Gastrocnemius medialis (tissue), 4 donors: ENCODE measurements around the gene KPRP. TPM values are rescaled to one million over a fixed set of nuclear protein-coding genes. Genes with fewer than 3 reads are reported as not detected.

ENCODE experiments used
- ATAC-seq, 2 donors: fragments of 150-250 bp; one replicate each; pipeline ENCODE4 v1.9.1; 2016
- DNase-seq, 2 donors: peaks; one replicate each; pipeline ENCODE4 v3.0.0-alpha.2; 2019
- H3K27ac ChIP-seq, 4 donors: fragments of 200-600 bp; sonication (generic); 1 replicate in 1 of 4; 2 replicates in 3 of 4; pipeline ENCODE4 v1.5.1; 2016 to 2018; ENCODE audit warnings: mild to moderate bottlenecking in 2 of 4, moderate library complexity in 1 of 4
- H3K27me3 ChIP-seq, 3 donors: fragments of 200-600 bp; sonication (generic) in 2 of 3; 1 replicate in 1 of 3; 2 replicates in 2 of 3; pipeline versions ENCODE4 v1.5.1 to v1.6.0; 2016 to 2019; ENCODE audit warnings: mild to moderate bottlenecking in 1 of 3, moderate library complexity in 1 of 3
- H3K36me3 ChIP-seq, 2 donors: fragments of 200-600 bp; sonication (generic) in 1 of 2; one replicate each; pipeline ENCODE4 v1.5.1; 2017 to 2018
- H3K4me1 ChIP-seq, 2 donors: fragments of 200-600 bp; sonication (generic) in 1 of 2; one replicate each; pipeline ENCODE4 v1.5.1; 2016 to 2017; ENCODE audit warnings: mild to moderate bottlenecking in 2 of 2
- H3K4me3 ChIP-seq, 4 donors: fragments of 200-600 bp; sonication (generic) in 3 of 4; 1 replicate in 1 of 4; 2 replicates in 3 of 4; pipeline ENCODE4 v1.5.1; 2016 to 2019; ENCODE audit warnings: mild to moderate bottlenecking in 2 of 4
- H3K9me3 ChIP-seq, 3 donors: fragments of 200-600 bp; sonication (generic) in 2 of 3; 1 replicate in 1 of 3; 2 replicates in 2 of 3; pipeline ENCODE4 v1.5.1; 2016 to 2019
- POLR2A ChIP-seq, 2 donors: fragments of 450-650 bp; IDR thresholded peaks; one replicate each; pipeline ENCODE4 v1.6.1; 2017; ENCODE audit warnings: antibody characterized with exemption in 2 of 2, mild to moderate bottlenecking in 2 of 2, moderate library complexity in 2 of 2
- in situ Hi-C, 4 donors: fragments of 200-750 bp; cut with MboI; loops; one replicate each; pipeline versions ENCODE4 v1.15.0 to v1.8.0; 2017; ENCODE audit warnings: low sequenced_read_pairs in 4 of 4
- intact Hi-C: fragments of 100-400 bp; cut with DNase I; formaldehyde crosslinking; loops from one replicate; pipeline ENCODE4 v1.15.1; 2023; ENCODE audit warnings: low total_unique reads
- total RNA-seq, 4 donors: library from RNA; depleted of rRNA; stranded (reverse); fragments of >200 nt; gene quantifications; one replicate each; pipeline versions ENCODE4 v1.1.0 to v1.2.3, GENCODE V29; 2016
- TF ChIP-seq, protein P1 (sequence below), 5 experiments: fragments of 450-650 bp in 3 of 5; fragments of 200-600 bp in 2 of 5; sonication (generic) in 2 of 5; IDR thresholded peaks in 4 of 5; conservative IDR thresholded peaks in 1 of 5; 1 replicate in 4 of 5; 2 replicates in 1 of 5; pipeline ENCODE4 v1.5.1; 2016 to 2019; ENCODE audit warnings: antibody characterized with exemption in 5 of 5, mild to moderate bottlenecking in 3 of 5, moderate library complexity in 3 of 5

Gene KPRP
- total RNA-seq, 4 donors from 2014 or later = not detected

- Histone ChIP-seq H3K4me1 (no peaks in the 10 kb centered on the region), H3K9me3 (no peaks in the 10 kb centered on the region), H3K36me3 (no peaks in the 10 kb centered on the region), H3K27me3 (no peaks in the 10 kb centered on the region), H3K4me3 (no peak overlapping the region), H3K27ac (no peak overlapping the region)
- in situ Hi-C loops = no loop called here
- intact Hi-C loops = no loop called here
- DNase-seq (no peak), ATAC-seq (no peak)
- TF ChIP-seq POLR2A (IDR thresholded peaks at IDR 0.05) = no peak
- TF ChIP-seq, protein P1, sequence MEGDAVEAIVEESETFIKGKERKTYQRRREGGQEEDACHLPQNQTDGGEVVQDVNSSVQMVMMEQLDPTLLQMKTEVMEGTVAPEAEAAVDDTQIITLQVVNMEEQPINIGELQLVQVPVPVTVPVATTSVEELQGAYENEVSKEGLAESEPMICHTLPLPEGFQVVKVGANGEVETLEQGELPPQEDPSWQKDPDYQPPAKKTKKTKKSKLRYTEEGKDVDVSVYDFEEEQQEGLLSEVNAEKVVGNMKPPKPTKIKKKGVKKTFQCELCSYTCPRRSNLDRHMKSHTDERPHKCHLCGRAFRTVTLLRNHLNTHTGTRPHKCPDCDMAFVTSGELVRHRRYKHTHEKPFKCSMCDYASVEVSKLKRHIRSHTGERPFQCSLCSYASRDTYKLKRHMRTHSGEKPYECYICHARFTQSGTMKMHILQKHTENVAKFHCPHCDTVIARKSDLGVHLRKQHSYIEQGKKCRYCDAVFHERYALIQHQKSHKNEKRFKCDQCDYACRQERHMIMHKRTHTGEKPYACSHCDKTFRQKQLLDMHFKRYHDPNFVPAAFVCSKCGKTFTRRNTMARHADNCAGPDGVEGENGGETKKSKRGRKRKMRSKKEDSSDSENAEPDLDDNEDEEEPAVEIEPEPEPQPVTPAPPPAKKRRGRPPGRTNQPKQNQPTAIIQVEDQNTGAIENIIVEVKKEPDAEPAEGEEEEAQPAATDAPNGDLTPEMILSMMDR (IDR thresholded peaks at IDR 0.05 in 4 of 5, conservative IDR thresholded peaks at IDR 0.05 in 1 of 5) = no peak
These were observed 43.5 kb downstream of the KPRP start for GRCh38 chr1:152801333-152801732.

DNA sequence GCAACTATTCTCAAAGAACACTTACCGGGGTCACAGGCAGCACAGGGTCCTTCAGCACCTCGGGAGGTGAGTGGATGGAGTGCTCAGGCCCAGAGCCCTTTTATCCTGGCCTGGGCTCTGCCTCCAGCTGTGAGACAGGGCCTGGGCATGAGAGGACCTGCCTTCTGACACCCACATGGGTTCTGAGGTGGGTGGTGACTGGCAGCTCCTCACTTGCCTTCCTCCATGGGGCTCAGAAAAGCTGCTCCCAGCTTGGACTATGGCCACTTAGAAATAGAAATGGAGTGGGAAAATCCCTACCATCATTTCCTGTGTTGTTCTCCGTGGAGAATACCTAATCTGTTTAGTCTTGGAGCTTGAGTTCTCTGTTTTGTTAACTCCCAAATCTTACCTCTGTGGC lies 48.8 kb downstream of the KPRP start, which contains the start of gene LCE1C:
Gene LCE1C (minus strand): TSS at position 76 of the 400 bp plus-strand sequence. CDS start 1,173 bp downstream, outside the sequence.
- Histone ChIP-seq H3K36me3 (no peaks in the 10 kb centered on the region), H3K4me3 (no peak within 1 kb of the TSS), H3K9me3 (no peaks in the 10 kb centered on the region), H3K27ac (no peak within 1 kb of the TSS), H3K4me1 (no peaks in the 10 kb centered on the region), H3K27me3 (no peaks in the 10 kb centered on the region)
- TF ChIP-seq, protein P1 (IDR thresholded peaks at IDR 0.05 in 4 of 5, conservative IDR thresholded peaks at IDR 0.05 in 1 of 5) = no peak
- TF ChIP-seq POLR2A (IDR thresholded peaks at IDR 0.05) = no peak
- intact Hi-C loops (no loop called here), in situ Hi-C loops (no loop called here)
- DNase-seq (no peak), ATAC-seq (no peak)

- Histone ChIP-seq H3K4me1 (no peaks in the 10 kb centered on the region), H3K27me3 (no peaks in the 10 kb centered on the region), H3K9me3 (no peaks in the 10 kb centered on the region), H3K27ac (no peak overlapping the region), H3K4me3 (no peak overlapping the region), H3K36me3 (no peaks in the 10 kb centered on the region)
- ATAC-seq (no peak), DNase-seq (no peak)
- no peak for TF ChIP-seq POLR2A (IDR thresholded peaks at IDR 0.05)
- TF ChIP-seq, protein P1 (IDR thresholded peaks at IDR 0.05 in 4 of 5, conservative IDR thresholded peaks at IDR 0.05 in 1 of 5) = no peak
- intact Hi-C loops (no loop called here), in situ Hi-C loops (no loop called here)
These were observed 53.2 kb downstream of the KPRP start for GRCh38 chr1:152811050-152811449.

Other genes starting within 250 kb of the KPRP start
- gene LCE5A, start 247.2 kb upstream of the KPRP start, total RNA-seq = not detected
- not detected for gene CRCT1, start 243.5 kb upstream of the KPRP start, total RNA-seq
- not detected for gene LCE3E, start 191.2 kb upstream of the KPRP start, total RNA-seq
- not detected for gene LCE3D, start 177.5 kb upstream of the KPRP start, total RNA-seq
- gene LCE3C, start 157.8 kb upstream of the KPRP start, total RNA-seq = not detected
- not detected for gene LCE3B, start 144.2 kb upstream of the KPRP start, total RNA-seq
- gene LCE3A, start 134.9 kb upstream of the KPRP start, total RNA-seq = not detected
- not detected for gene LCE2D, start 94.6 kb upstream of the KPRP start, total RNA-seq
- gene LCE2C, start 82.7 kb upstream of the KPRP start, total RNA-seq = not detected
- gene LCE2B, start 71.9 kb upstream of the KPRP start, total RNA-seq = not detected
- not detected for gene LCE2A, start 59.7 kb upstream of the KPRP start, total RNA-seq
- gene LCE4A, start 49.9 kb upstream of the KPRP start, total RNA-seq = not detected
- not detected for gene LCE1F, start 17.1 kb downstream of the KPRP start, total RNA-seq
- not detected for gene LCE1E, start 28.2 kb downstream of the KPRP start, total RNA-seq
- gene LCE1D, start 38.7 kb downstream of the KPRP start, total RNA-seq = not detected
- gene LCE1C, start 48.6 kb downstream of the KPRP start, total RNA-seq = not detected
- not detected for gene LCE1B, start 53.9 kb downstream of the KPRP start, total RNA-seq
- gene LCE1A, start 69.4 kb downstream of the KPRP start, total RNA-seq = not detected
- gene LCE6A, start 84.8 kb downstream of the KPRP start, total RNA-seq = not detected
- gene LCE7A, start 102.0 kb downstream of the KPRP start, total RNA-seq = not detected
- gene SMCP, start 120.3 kb downstream of the KPRP start, total RNA-seq = not detected
- not detected for gene IVL, start 150.5 kb downstream of the KPRP start, total RNA-seq
- gene SPRR5, start 189.2 kb downstream of the KPRP start, total RNA-seq = not detected
- gene SPRR4, start 212.6 kb downstream of the KPRP start, total RNA-seq = not detected
- gene SPRR1A, start 226.1 kb downstream of the KPRP start, total RNA-seq = not detected
- not detected for gene SPRR3, start 243.7 kb downstream of the KPRP start, total RNA-seq